GM18907 (cell line): Measurements from ENCODE around the gene CNTN5.

Experiments used
- ATAC-seq: cut with Tn5 transposase; IDR thresholded peaks from one replicate; pipeline ENCODE4 v1.9.1; 2021; ENCODE audit warnings: mild to moderate bottlenecking, moderate library complexity; ENCODE audit not compliant: unreplicated experiment

CNTN5 gene

GRCh38 chr11:99162819-99163218, 142.1 kb downstream of the CNTN5 start:
- no peak for ATAC-seq

GRCh38 chr11:99170591-99170990, 149.8 kb downstream of the CNTN5 start:
- ATAC-seq, result no peak

- no peak for ATAC-seq
Observed at GRCh38 chr11:99171330-99171729, 150.6 kb downstream of the CNTN5 start.

GRCh38 chr11:99176430-99176829, 155.7 kb downstream of the CNTN5 start:
- no peak for ATAC-seq

GRCh38 chr11:99177446-99177845, 156.7 kb downstream of the CNTN5 start:
- ATAC-seq, result no peak

GRCh38 chr11:99184146-99184545, 163.4 kb downstream of the CNTN5 start:
- no peak for ATAC-seq

GRCh38 chr11:99188221-99188620, 167.5 kb downstream of the CNTN5 start:
- no peak for ATAC-seq

- ATAC-seq, result no peak
Observed at GRCh38 chr11:99192716-99193115, 172.0 kb downstream of the CNTN5 start.

GRCh38 chr11:99197477-99197876, 176.7 kb downstream of the CNTN5 start:
- ATAC-seq, result no peak

GRCh38 chr11:99198215-99198614, 177.5 kb downstream of the CNTN5 start:
- no peak for ATAC-seq

- no peak for ATAC-seq
Observed at GRCh38 chr11:99199341-99199740, 178.6 kb downstream of the CNTN5 start.

GRCh38 chr11:99200720-99201119, 180.0 kb downstream of the CNTN5 start:
- no peak for ATAC-seq

- ATAC-seq, result no peak
Observed at GRCh38 chr11:99208813-99209212, 188.1 kb downstream of the CNTN5 start.

GRCh38 chr11:99229544-99229943, 208.8 kb downstream of the CNTN5 start:
- ATAC-seq, result no peak

GRCh38 chr11:99234534-99234933, 213.8 kb downstream of the CNTN5 start:
- no peak for ATAC-seq

- ATAC-seq, result no peak
Observed at GRCh38 chr11:99238401-99238800, 217.7 kb downstream of the CNTN5 start.

- no peak for ATAC-seq
Observed at GRCh38 chr11:99240192-99241030, 219.7 kb downstream of the CNTN5 start.

- no peak for ATAC-seq
Observed at GRCh38 chr11:99241066-99241465, 220.3 kb downstream of the CNTN5 start.

- ATAC-seq, result no peak
Observed at GRCh38 chr11:99244613-99245012, 223.9 kb downstream of the CNTN5 start.

- ATAC-seq, result no peak
Observed at GRCh38 chr11:99246199-99246598, 225.4 kb downstream of the CNTN5 start.

GRCh38 chr11:99256614-99257013, 235.9 kb downstream of the CNTN5 start:
- ATAC-seq, result no peak

GRCh38 chr11:99257131-99257530, 236.4 kb downstream of the CNTN5 start:
- no peak for ATAC-seq

GRCh38 chr11:99260696-99261095, 239.9 kb downstream of the CNTN5 start:
- ATAC-seq, result no peak
